Epithelial cell of alveolus of lung (primary cell): ENCODE measurements around the gene FRMD8. TPM values are rescaled to one million over a fixed set of nuclear protein-coding genes. Genes with fewer than 3 reads are reported as not detected.

Experiments
- total RNA-seq: library from RNA; depleted of rRNA; stranded (reverse); fragments of >200 nt; gene quantifications from 2 replicates; pipeline ENCODE4 v1.2.1, GENCODE V29; 2015

Gene FRMD8
- 22.4 and 39.4 TPM in 2 replicates for total RNA-seq

GRCh38 chr11:65386307-65387140 lies at the start of gene FRMD8:
Gene FRMD8 (plus strand): TSS chr11:65386637. CDS start chr11:65387037, 400 bp downstream.

GRCh38 chr11:65354265-65355012 lies 32.0 kb upstream of the FRMD8 start, which contains the start of gene TIGD3:
Gene TIGD3 (plus strand): TSS chr11:65354751. CDS start chr11:65355809, 1,058 bp downstream.

GRCh38 chr11:65382033-65382803 lies 4.2 kb upstream of the FRMD8 start, which contains the start of gene SLC25A45:
Gene SLC25A45 (minus strand): TSS chr11:65382646. CDS start chr11:65381951, 695 bp downstream.

GRCh38 chr11:65422633-65423515 lies 36.4 kb downstream of the FRMD8 start, which contains the start of gene NEAT1:
Gene NEAT1 (plus strand): TSS chr11:65422798.

Other genes with a start within 250 kb of the FRMD8 start
- not detected in 2 replicates for gene SPDYC, start 216.4 kb upstream of the FRMD8 start, total RNA-seq
- 168 and 220 TPM in 2 replicates for gene CAPN1, start 204.7 kb upstream of the FRMD8 start, total RNA-seq
- 11.7 and 18.0 TPM in 2 replicates for gene POLA2, start 124.7 kb upstream of the FRMD8 start, total RNA-seq
- gene CDC42EP2, start 71.8 kb upstream of the FRMD8 start, total RNA-seq: 20.4 and 29.7 TPM in 2 replicates
- 38.0 and 62.0 TPM in 2 replicates for gene DPF2, start 52.8 kb upstream of the FRMD8 start, total RNA-seq
- 0.88 TPM in 1 of 2 replicates, not detected in the other for gene TIGD3, start 31.9 kb upstream of the FRMD8 start, total RNA-seq
- 0.65 and 1.4 TPM in 2 replicates for gene SLC25A45, start 4.0 kb upstream of the FRMD8 start, total RNA-seq
- 5.8 and 26.1 TPM in 2 replicates for gene NEAT1, start 36.2 kb downstream of the FRMD8 start, total RNA-seq
- 573 and 3,528 TPM in 2 replicates for gene MALAT1, start 112.4 kb downstream of the FRMD8 start, total RNA-seq
- 95.7 and 136 TPM in 2 replicates for gene SCYL1, start 138.4 kb downstream of the FRMD8 start, total RNA-seq
- gene LTBP3, start 171.7 kb downstream of the FRMD8 start, total RNA-seq: 104 and 180 TPM in 2 replicates
- gene ZNRD2, start 183.8 kb downstream of the FRMD8 start, total RNA-seq: 55.3 and 100 TPM in 2 replicates
- gene FAM89B, start 185.9 kb downstream of the FRMD8 start, total RNA-seq: 31.1 and 32.2 TPM in 2 replicates
- 11.1 and 59.0 TPM in 2 replicates for gene EHBP1L1, start 189.4 kb downstream of the FRMD8 start, total RNA-seq
- gene KCNK7, start 209.2 kb downstream of the FRMD8 start, total RNA-seq: 0.16 TPM in 1 of 2 replicates, not detected in the other
- 27.1 and 34.6 TPM in 2 replicates for gene MAP3K11, start 227.6 kb downstream of the FRMD8 start, total RNA-seq
- gene PCNX3, start 229.1 kb downstream of the FRMD8 start, total RNA-seq: 27.9 and 32.7 TPM in 2 replicates